K562 (cell line): ENCODE measurements around the gene BAG5. TPM values are rescaled to one million over a fixed set of nuclear protein-coding genes. Genes with fewer than 3 reads are reported as not detected.

Experiments
- ATAC-seq: fragments of 200-7000 bp; cut with Tn5 transposase; 3 replicates; pipeline ENCODE4 v1.9.1; 2020; ENCODE audit warnings: moderate library complexity
- BruUV-seq: library from RNA; stranded (reverse); fragments of 400-500 nt; replicated peaks from 2 replicates; lab custom pipeline; 2021; lab: Mats Ljungman, UMichigan
- CTCF ChIA-PET: fragments of 300-600 bp; formaldehyde crosslinking; extraction: SDS; loops from one replicate; lab custom pipeline; 2021; ENCODE audit warnings: low intra/inter-chr PET ratio; lab: Yijun Ruan, JAX
- POLR2A ChIA-PET: fragments of 300-600, 350-650 bp; sonication (Branson Sonifier 250); formaldehyde crosslinking; extraction: SDS; loops from one replicate; lab custom pipeline; 2021; ENCODE audit warnings: antibody characterized with exemption, inconsistent platforms; lab: Yijun Ruan, JAX
- DNase-seq, 4 experiments: peaks; one replicate each; pipeline versions ENCODE4 v3.0.0 to v3.0.0-alpha.2; 2011 to 2018; ENCODE audit warnings: low spot score in 3 of 4, mixed read lengths in 3 of 4; ENCODE audit errors: extremely low read depth in 1 of 4
- FAIRE-seq: peaks from 2 replicates; lab custom pipeline; 2011; peaks lifted over from hg19 to GRCh38; lab: Jason Lieb, UNC
- H2AFZ ChIP-seq: 2 replicates; pipeline ENCODE4 v1.6.0; 2011; ENCODE audit warnings: low read depth, low read length, control low read depth, inconsistent platforms
- H3K27ac ChIP-seq: fragments of 200-600 bp; 3 replicates; pipeline ENCODE4 v1.8.0; 2011; ENCODE audit warnings: low read depth, mild to moderate bottlenecking, control low read depth, inconsistent platforms, low read length, moderate library complexity, mixed read lengths; ENCODE audit errors: extremely low read depth
- H3K27me3 ChIP-seq, 2 experiments: fragments of 300-600 bp in 1 of 2; 2 replicates in 1 of 2; 3 replicates in 1 of 2; pipeline versions ENCODE4 v1.6.0 to v1.8.0; 2011; ENCODE audit warnings: inconsistent platforms in 2 of 2, low read length in 2 of 2, mild to moderate bottlenecking in 1 of 2, mixed read lengths in 1 of 2, moderate library complexity in 1 of 2; ENCODE audit not compliant: control insufficient read depth in 2 of 2, insufficient read depth in 2 of 2
- H3K36me3 ChIP-seq: fragments of 300-600 bp; 3 replicates; pipeline ENCODE4 v1.8.0; 2011; ENCODE audit warnings: mild to moderate bottlenecking, low read length, inconsistent platforms; ENCODE audit not compliant: control insufficient read depth, insufficient read depth
- H3K4me1 ChIP-seq, 2 experiments: fragments of 200-600 bp in 1 of 2; replicated peaks in 1 of 2; 2 replicates in 1 of 2; 3 replicates in 1 of 2; pipeline versions ENCODE4 v1.5.1 to v1.8.0; 2011; ENCODE audit warnings: inconsistent platforms in 2 of 2, low read length in 2 of 2, mild to moderate bottlenecking in 1 of 2, mixed read lengths in 1 of 2, moderate library complexity in 1 of 2; ENCODE audit not compliant: control insufficient read depth in 2 of 2, insufficient read depth in 2 of 2
- H3K4me2 ChIP-seq: 2 replicates; pipeline ENCODE4 v1.6.1; 2011; ENCODE audit warnings: low read length, control low read depth, inconsistent platforms, mixed read lengths; ENCODE audit not compliant: insufficient read depth
- H3K4me3 ChIP-seq: fragments of 200-600 bp; sonication (generic), shearing (Covaris generic); 2 replicates; pipeline ENCODE4 v1.5.1; 2016; ENCODE audit warnings: control low read depth, inconsistent platforms
- H3K79me2 ChIP-seq: fragments of 200-600 bp; 3 replicates; pipeline ENCODE4 v1.8.0; 2011; ENCODE audit warnings: low read length, inconsistent platforms; ENCODE audit not compliant: control insufficient read depth, insufficient read depth
- H3K9ac ChIP-seq, 2 experiments: 2 replicates each; pipeline versions ENCODE4 v1.6.0 to v1.6.1; 2011; ENCODE audit warnings: low read depth in 2 of 2, low read length in 2 of 2, control low read depth in 1 of 2, inconsistent platforms in 1 of 2, mild to moderate bottlenecking in 1 of 2, mixed read lengths in 1 of 2; ENCODE audit not compliant: insufficient read depth in 1 of 2
- H3K9me1 ChIP-seq: one replicate; pipeline ENCODE4 v1.6.0; 2011; ENCODE audit warnings: inconsistent platforms, mild to moderate bottlenecking, low read length, moderate library complexity; ENCODE audit not compliant: control insufficient read depth, insufficient read depth
- H3K9me3 ChIP-seq: replicated peaks from 2 replicates; pipeline ENCODE4 v1.5.1; 2011; ENCODE audit warnings: low read depth, low read length, inconsistent platforms; ENCODE audit not compliant: control insufficient read depth, insufficient read depth
- H4K20me1 ChIP-seq: replicated peaks from 2 replicates; pipeline ENCODE4 v1.6.1; 2011; ENCODE audit warnings: low read length, inconsistent platforms, mixed read lengths; ENCODE audit not compliant: control insufficient read depth, insufficient read depth
- E2F6 ChIP-seq, 2 experiments: IDR thresholded peaks; 2 replicates each; pipeline ENCODE4 v1.6.1; 2011; ENCODE audit warnings: borderline replicate concordance in 1 of 2, control low read depth in 1 of 2, low read depth in 1 of 2, low read length in 1 of 2, mild to moderate bottlenecking in 1 of 2, mixed read lengths in 1 of 2, moderate library complexity in 1 of 2; ENCODE audit not compliant: insufficient read depth in 1 of 2, insufficient read length in 1 of 2, poor library complexity in 1 of 2, severe bottlenecking in 1 of 2; ENCODE audit errors: extremely low read depth in 1 of 2
- FOSL1 ChIP-seq: fragments of 200-800 bp; sonication (Bioruptor generic); conservative IDR thresholded peaks from 2 replicates; pipeline ENCODE4 v1.6.1; 2016; ENCODE audit warnings: missing genetic modification characterization, missing compliant biosample characterization
- GATAD2B ChIP-seq: fragments of 450-650 bp; IDR thresholded peaks from 2 replicates; pipeline ENCODE4 v1.6.1; 2017; ENCODE audit warnings: mild to moderate bottlenecking, borderline replicate concordance
- HOMEZ ChIP-seq: fragments of 250-450 bp; sonication (Bioruptor Pico); IDR thresholded peaks from 2 replicates; pipeline ENCODE4 v1.4.0; 2020; ENCODE audit warnings: mild to moderate bottlenecking, moderate library complexity
- JUN ChIP-seq, 2 experiments: sonication (generic) in 1 of 2; formaldehyde crosslinking in 1 of 2; IDR thresholded peaks; 2 replicates each; pipeline versions ENCODE4 v1.6.1 to v1.8.0; 2012 to 2022; ENCODE audit warnings: borderline replicate concordance in 2 of 2, mild to moderate bottlenecking in 2 of 2, improper control_type of control experiment in 1 of 2, low read depth in 1 of 2, low read length in 1 of 2, missing genetic modification reagents in 1 of 2
- MED1 ChIP-seq: sonication (generic); formaldehyde crosslinking; IDR thresholded peaks from 2 replicates; pipeline ENCODE4 v1.8.1; 2023; ENCODE audit warnings: missing genetic modification reagents, borderline replicate concordance
- POU5F1 ChIP-seq: fragments of 150-350 bp; IDR thresholded peaks from 2 replicates; pipeline ENCODE4 v1.6.1; 2014; ENCODE audit warnings: borderline replicate concordance, low read length, low read depth, mild to moderate bottlenecking; ENCODE audit not compliant: partially characterized antibody
- TEAD4 ChIP-seq, 2 experiments: sonication (generic) in 1 of 2; formaldehyde crosslinking in 1 of 2; IDR thresholded peaks; 2 replicates each; pipeline versions ENCODE4 v1.6.1 to v1.8.0; 2012 to 2022; ENCODE audit warnings: borderline replicate concordance in 1 of 2, inconsistent platforms in 1 of 2, low read length in 1 of 2, mild to moderate bottlenecking in 1 of 2, missing genetic modification reagents in 1 of 2
- ZNF212 ChIP-seq: fragments of 450-650 bp; formaldehyde crosslinking; IDR thresholded peaks from 2 replicates; pipeline ENCODE4 v1.4.0; 2020; ENCODE audit warnings: mild to moderate bottlenecking
- ZNF707 ChIP-seq: fragments of 250-450 bp; sonication (Bioruptor Pico); conservative IDR thresholded peaks from 2 replicates; pipeline ENCODE4 v1.8.0; 2022; ENCODE audit warnings: inconsistent platforms, mild to moderate bottlenecking, moderate library complexity
- ZNF764 ChIP-seq: fragments of 250-450 bp; sonication (Bioruptor Pico); IDR thresholded peaks from 2 replicates; pipeline ENCODE4 v1.4.0; 2020; ENCODE audit warnings: low read depth, mild to moderate bottlenecking, moderate library complexity
- ZSCAN32 ChIP-seq: fragments of 450-650 bp; formaldehyde crosslinking; IDR thresholded peaks from 2 replicates; pipeline ENCODE4 v1.4.0; 2020; ENCODE audit warnings: mild to moderate bottlenecking, moderate library complexity
- WGBS: fragments of 100-300 bp; shearing (Covaris generic); methylation state at CpG from one replicate; pipeline ENCODE4 v1.1.6; 2016; ENCODE audit warnings: low coverage, mixed read lengths; ENCODE audit not compliant: insufficient coverage; ENCODE audit errors: missing lambda C conversion rate; 5-methylcytosine and 5-hydroxymethylcytosine counted together
- in situ Hi-C: fragments of 300-500 bp; cut with MboI; formaldehyde crosslinking; loops from 4 replicates; pipeline ENCODE4 v1.15.0; 2018; ENCODE audit warnings: inconsistent platforms, mixed read lengths
- intact Hi-C: fragments of 100-400 bp; cut with micrococcal nuclease; formaldehyde crosslinking; loops from 2 replicates; pipeline ENCODE4 v1.14.2; 2022
- polyA plus RNA-seq, 8 experiments: library from polyadenylated mRNA; depleted of rRNA in 4 of 8; stranded (reverse) in 5 of 8; unstranded in 3 of 8; fragments of >200 nt; fragmentation: Nextera tagmentation in 2 of 8; fragmentation: Illumina TruSeq in 1 of 8; extraction: Ambion mirVana in 2 of 8; extraction: Trizol in 1 of 8; gene quantifications; 2 replicates each; pipeline versions ENCODE4 v1.2.1 to v1.2.3, GENCODE V29; 2011 to 2014; ENCODE audit warnings: inconsistent platforms in 1 of 8, missing spikeins in 1 of 8
- total RNA-seq, 7 experiments: library from RNA; depleted of rRNA in 6 of 7; stranded (reverse); fragments of >200 nt in 6 of 7; fragmentation: Illumina TruSeq in 2 of 7; extraction: Trizol in 2 of 7; gene quantifications; 2 replicates each; pipeline versions ENCODE4 v1.2.1 to v1.2.3, GENCODE V29; 2011 to 2021; ENCODE audit warnings: low replicate concordance in 1 of 7
- TF ChIP-seq, protein P1 (sequence below): fragments of 450-650 bp; conservative IDR thresholded peaks from 2 replicates; pipeline ENCODE4 v1.6.1; 2016; ENCODE audit warnings: missing genetic modification characterization, low read depth, mild to moderate bottlenecking, missing compliant biosample characterization, moderate library complexity

BAG5 gene
- total and polyA plus RNA-seq, 9 of the 15 experiments (the other 6 are each of a cell fraction or from before 2014, with no cell fraction given) = 7.9 to 21.4 (median 13.2) TPM

- no peaks in the 10 kb centered on the region for H3K79me2 ChIP-seq
- BruUV-seq = no TSS peak
- no peaks in the 10 kb centered on the region for H3K9me3 ChIP-seq
- ChIA-PET POLR2A (interaction anchor here (0.6 to 2.0 kb wide), 6 partner anchors 9 to 199 kb away, joined by 3 to 5 read pairs (median 4); partner anchors contain the start of genes BAG5 and CKB), CTCF (no interaction called here)
- H3K9ac ChIP-seq = 0 out of 4 replicates have a peak overlapping the region, but pooled peaks of 1 of the 2 experiments have one; percentile 26
- no peak; the same call in 2 of the 3 replicates for ATAC-seq
- in situ Hi-C loops (loop anchor here (10.0 kb wide), 1 partner anchor 452 kb away; the partner anchor contains the start of gene LBHD2), intact Hi-C loops (no loop called here)
- TF ChIP-seq MED1 (CRISPR knock-in tag) (no peak), ZNF764 (CRISPR knock-in tag) (no peak), ZNF212 (CRISPR knock-in tag) (no peak), ZNF707 (CRISPR knock-in tag) (no peak), POU5F1 (no peak), HOMEZ (CRISPR knock-in tag) (no peak), GATAD2B (no peak), E2F6 (IDR thresholded peaks at IDR 0.05; ENCODE audit: borderline replicate concordance in 1 of 2, extremely low read depth in 1 of 2, insufficient read depth in 1 of 2, insufficient read length in 1 of 2, low read depth in 1 of 2, low read length in 1 of 2, poor library complexity in 1 of 2, severe bottlenecking in 1 of 2) (no peak), JUN (IDR thresholded peaks at IDR 0.05; ENCODE audit: borderline replicate concordance, low read depth, low read length) (no peak), JUN (CRISPR knock-in tag; IDR thresholded peaks at IDR 0.05; ENCODE audit: borderline replicate concordance) (no peak), ZSCAN32 (CRISPR knock-in tag) (no peak), FOSL1 (tag) (no peak), TEAD4 (IDR thresholded peaks at IDR 0.05; ENCODE audit: low read length) (no peak), TEAD4 (CRISPR knock-in tag; IDR thresholded peaks at IDR 0.05; ENCODE audit: borderline replicate concordance) (no peak)
- TF ChIP-seq, protein P1, sequence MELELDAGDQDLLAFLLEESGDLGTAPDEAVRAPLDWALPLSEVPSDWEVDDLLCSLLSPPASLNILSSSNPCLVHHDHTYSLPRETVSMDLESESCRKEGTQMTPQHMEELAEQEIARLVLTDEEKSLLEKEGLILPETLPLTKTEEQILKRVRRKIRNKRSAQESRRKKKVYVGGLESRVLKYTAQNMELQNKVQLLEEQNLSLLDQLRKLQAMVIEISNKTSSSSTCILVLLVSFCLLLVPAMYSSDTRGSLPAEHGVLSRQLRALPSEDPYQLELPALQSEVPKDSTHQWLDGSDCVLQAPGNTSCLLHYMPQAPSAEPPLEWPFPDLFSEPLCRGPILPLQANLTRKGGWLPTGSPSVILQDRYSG (tag) = no peak
- H3K9me1 ChIP-seq = no peaks in the 10 kb centered on the region
- no peaks in the 10 kb centered on the region for H4K20me1 ChIP-seq
- no peak for DNase-seq
- H3K4me2 ChIP-seq = no peak overlapping the region
- no peak overlapping the region for H2AFZ ChIP-seq
- H3K36me3 ChIP-seq = peaks cover 34% of the 10 kb centered on the region; the same call in 1 of the 3 replicates
- no peaks in the 10 kb centered on the region for H3K27me3 ChIP-seq
- no peak overlapping the region for H3K27ac ChIP-seq
- no peak overlapping the region for H3K4me3 ChIP-seq
- no peak for FAIRE-seq
- WGBS = 61% methylated on average over 7 of the region's 9 CpGs
- H3K4me1 ChIP-seq = peaks cover 0 to 81% of the 10 kb centered on the region in 2 experiments; a peak in 2 of 5 replicates
These were observed 25.8 kb downstream of the BAG5 start for GRCh38 chr14:103536693-103537092.
